Fibroblast of skin of scalp (primary cell): Measurements from ENCODE around the gene MICU2.

Source experiments
- DNase-seq: peaks from one replicate; pipeline ENCODE4 v3.0.0-alpha.2; 2013

MICU2 gene

GRCh38 chr13:21544515-21544914 is 59.5 kb downstream of the MICU2 start:
- DNase-seq: no peak

GRCh38 chr13:21542563-21542962 is 61.4 kb downstream of the MICU2 start:
- peak; percentile 41 for DNase-seq

GRCh38 chr13:21541980-21542379 is 62.0 kb downstream of the MICU2 start:
- no peak for DNase-seq

- no peak for DNase-seq
Measured at GRCh38 chr13:21541271-21541670, 62.7 kb downstream of the MICU2 start.

- DNase-seq: no peak
Measured at GRCh38 chr13:21539687-21540086, 64.3 kb downstream of the MICU2 start.

GRCh38 chr13:21538753-21539152 is 65.2 kb downstream of the MICU2 start:
- DNase-seq: no peak

GRCh38 chr13:21538280-21538679 is 65.7 kb downstream of the MICU2 start:
- DNase-seq: no peak

- DNase-seq: no peak
Measured at GRCh38 chr13:21537105-21537504, 66.9 kb downstream of the MICU2 start.

GRCh38 chr13:21534760-21535159 is 69.2 kb downstream of the MICU2 start:
- DNase-seq: no peak

- no peak for DNase-seq
Measured at GRCh38 chr13:21531455-21531854, 72.5 kb downstream of the MICU2 start.

GRCh38 chr13:21530656-21531055 is 73.3 kb downstream of the MICU2 start:
- DNase-seq: no peak

GRCh38 chr13:21529146-21529893 is 74.7 kb downstream of the MICU2 start:
- no peak for DNase-seq

- peak; percentile 93 for DNase-seq
Measured at GRCh38 chr13:21528616-21529015, 75.4 kb downstream of the MICU2 start.

GRCh38 chr13:21526707-21527540 is 77.0 kb downstream of the MICU2 start:
- DNase-seq: no peak

- no peak for DNase-seq
Measured at GRCh38 chr13:21522847-21523246, 81.1 kb downstream of the MICU2 start.

GRCh38 chr13:21522130-21522529 is 81.8 kb downstream of the MICU2 start:
- no peak for DNase-seq

GRCh38 chr13:21518617-21519144 is 85.3 kb downstream of the MICU2 start:
- no peak for DNase-seq

GRCh38 chr13:21517576-21517975 is 86.4 kb downstream of the MICU2 start:
- DNase-seq: no peak

- no peak for DNase-seq
Measured at GRCh38 chr13:21516805-21517204, 87.2 kb downstream of the MICU2 start.

- peak; percentile 33 for DNase-seq
Measured at GRCh38 chr13:21511849-21512248, 92.1 kb downstream of the MICU2 start.

GRCh38 chr13:21504379-21504778 is 99.6 kb downstream of the MICU2 start:
- DNase-seq: no peak

GRCh38 chr13:21501686-21502085 is 102.3 kb downstream of the MICU2 start:
- DNase-seq: no peak

- DNase-seq: no peak
Measured at GRCh38 chr13:21486322-21486721, 117.6 kb downstream of the MICU2 start.

- DNase-seq: no peak
Measured at GRCh38 chr13:21483748-21484147, 120.2 kb downstream of the MICU2 start.
